Neural cell (in vitro differentiated cells): ENCODE data around the gene PLCXD3. TPM values are rescaled to one million over a fixed set of nuclear protein-coding genes. Genes with fewer than 3 reads are reported as not detected.
A peak's percentile ranks its signal among the peaks of the same experiment; 100 is the strongest.

Experiments
- H2AFZ ChIP-seq: fragments of 200-600, 300-800 bp; sonication (generic), shearing (Covaris generic); 2 replicates; pipeline ENCODE4 v1.6.0; 2014; ENCODE audit warnings: low read depth, mild to moderate bottlenecking, antibody characterized with exemption, low read length, moderate library complexity
- H3F3A ChIP-seq: fragments of 200-600 bp; shearing (Covaris generic); 2 replicates; pipeline ENCODE4 v1.6.1; 2016; ENCODE audit warnings: mild to moderate bottlenecking, moderate library complexity, mixed read lengths, antibody characterized with exemption, low read length; ENCODE audit not compliant: insufficient read depth, poor library complexity, severe bottlenecking
- H3K27ac ChIP-seq: fragments of 200-600, 300-800 bp; sonication (generic), shearing (Covaris generic); 2 replicates; pipeline ENCODE4 v1.5.1; 2014; ENCODE audit warnings: mild to moderate bottlenecking, low read length, moderate library complexity
- H3K27me3 ChIP-seq: fragments of 300-800, 200-600 bp; sonication (generic), shearing (Covaris generic); 2 replicates; pipeline ENCODE4 v1.6.0; 2014; ENCODE audit warnings: mild to moderate bottlenecking, low read depth, low read length, moderate library complexity; ENCODE audit not compliant: insufficient read depth
- H3K36me3 ChIP-seq: fragments of 300-800, 200-600 bp; sonication (generic), shearing (Covaris generic); 2 replicates; pipeline ENCODE4 v1.5.1; 2014; ENCODE audit warnings: mild to moderate bottlenecking, antibody characterized with exemption, low read length, moderate library complexity; ENCODE audit not compliant: insufficient read depth
- H3K4me2 ChIP-seq: fragments of 300-800, 200-600 bp; sonication (generic), shearing (Covaris generic); 2 replicates; pipeline ENCODE4 v1.6.0; 2014; ENCODE audit warnings: mild to moderate bottlenecking, low read length
- H3K4me3 ChIP-seq: fragments of 300-800, 200-600 bp; sonication (generic), shearing (Covaris generic); 2 replicates; pipeline ENCODE4 v1.5.1; 2014; ENCODE audit warnings: mild to moderate bottlenecking, low read length, moderate library complexity
- H3K79me2 ChIP-seq: fragments of 200-600 bp; shearing (Covaris generic); replicated peaks from 2 replicates; pipeline ENCODE4 v1.6.0; 2014; ENCODE audit warnings: mild to moderate bottlenecking, low read length, moderate library complexity; ENCODE audit not compliant: insufficient read depth
- H3K9ac ChIP-seq: fragments of 300-800, 200-600 bp; sonication (generic), shearing (Covaris generic); 2 replicates; pipeline ENCODE4 v1.6.1; 2016; ENCODE audit warnings: mild to moderate bottlenecking, low read length, mixed read lengths
- H3K9me2 ChIP-seq: fragments of 200-600 bp; shearing (Covaris generic); 2 replicates; pipeline ENCODE4 v1.6.1; 2016; ENCODE audit warnings: mild to moderate bottlenecking, low read length, mixed read lengths; ENCODE audit not compliant: insufficient read depth
- H3K9me3 ChIP-seq: fragments of 200-600, 300-800 bp; sonication (generic), shearing (Covaris generic); 2 replicates; pipeline ENCODE4 v1.6.1; 2016; ENCODE audit warnings: mild to moderate bottlenecking, mixed run types, low read length, moderate library complexity, mixed read lengths
- H4K20me1 ChIP-seq: fragments of 200-600 bp; shearing (Covaris generic); 2 replicates; pipeline ENCODE4 v1.6.1; 2016; ENCODE audit warnings: mild to moderate bottlenecking, mixed run types; ENCODE audit not compliant: insufficient read depth
- CTCF ChIP-seq: fragments of 450-650 bp; IDR thresholded peaks from 2 replicates; pipeline ENCODE4 v1.5.1; 2014; ENCODE audit warnings: antibody characterized with exemption, mild to moderate bottlenecking, moderate library complexity; ENCODE audit not compliant: poor library complexity, severe bottlenecking
- EP300 ChIP-seq: fragments of 450-650 bp; conservative IDR thresholded peaks from 2 replicates; pipeline ENCODE4 v1.6.1; 2014; ENCODE audit warnings: antibody characterized with exemption, mild to moderate bottlenecking, moderate library complexity; ENCODE audit not compliant: poor library complexity, severe bottlenecking
- EZH2 ChIP-seq: fragments of 200-600, 300-800 bp; shearing (Covaris generic), sonication (generic); IDR thresholded peaks from 2 replicates; pipeline ENCODE4 v1.6.1; 2014; ENCODE audit warnings: antibody characterized with exemption, low read length, borderline replicate concordance, mild to moderate bottlenecking; ENCODE audit not compliant: insufficient read depth, poor library complexity, severe bottlenecking
- MXI1 ChIP-seq: fragments of 450-650 bp; conservative IDR thresholded peaks from 2 replicates; pipeline ENCODE4 v1.6.1; 2014; ENCODE audit warnings: antibody characterized with exemption, mild to moderate bottlenecking; ENCODE audit not compliant: poor library complexity, severe bottlenecking
- POLR2AphosphoS5 ChIP-seq: IDR thresholded peaks from 2 replicates; pipeline ENCODE4 v1.6.1; 2012
- RAD21 ChIP-seq: fragments of 450-650 bp; conservative IDR thresholded peaks from 2 replicates; pipeline ENCODE4 v1.6.1; 2014; ENCODE audit warnings: antibody characterized with exemption, mild to moderate bottlenecking, moderate library complexity
- SMC3 ChIP-seq: fragments of 450-650 bp; conservative IDR thresholded peaks from 2 replicates; pipeline ENCODE4 v1.6.1; 2014; ENCODE audit warnings: antibody characterized with exemption, mild to moderate bottlenecking, moderate library complexity; ENCODE audit not compliant: poor library complexity
- polyA plus RNA-seq: library from polyadenylated mRNA; depleted of rRNA; stranded (reverse); fragments of >200 nt; gene quantifications from 2 replicates; pipeline ENCODE4 v1.2.3, GENCODE V29; 2014
- TF ChIP-seq, protein P1 (sequence below): IDR thresholded peaks from 2 replicates; pipeline ENCODE4 v1.6.1; 2012; ENCODE audit warnings: borderline replicate concordance

PLCXD3 gene
- polyA plus RNA-seq, 1 donor from 2014 or later = 6.6 TPM

GRCh38 chr5:41435276-41435675 lies 75.1 kb downstream of the PLCXD3 start:
- no peaks in the 10 kb centered on the region for H3K9me3 ChIP-seq
- H3F3A ChIP-seq = no peaks in the 10 kb centered on the region

DNA sequence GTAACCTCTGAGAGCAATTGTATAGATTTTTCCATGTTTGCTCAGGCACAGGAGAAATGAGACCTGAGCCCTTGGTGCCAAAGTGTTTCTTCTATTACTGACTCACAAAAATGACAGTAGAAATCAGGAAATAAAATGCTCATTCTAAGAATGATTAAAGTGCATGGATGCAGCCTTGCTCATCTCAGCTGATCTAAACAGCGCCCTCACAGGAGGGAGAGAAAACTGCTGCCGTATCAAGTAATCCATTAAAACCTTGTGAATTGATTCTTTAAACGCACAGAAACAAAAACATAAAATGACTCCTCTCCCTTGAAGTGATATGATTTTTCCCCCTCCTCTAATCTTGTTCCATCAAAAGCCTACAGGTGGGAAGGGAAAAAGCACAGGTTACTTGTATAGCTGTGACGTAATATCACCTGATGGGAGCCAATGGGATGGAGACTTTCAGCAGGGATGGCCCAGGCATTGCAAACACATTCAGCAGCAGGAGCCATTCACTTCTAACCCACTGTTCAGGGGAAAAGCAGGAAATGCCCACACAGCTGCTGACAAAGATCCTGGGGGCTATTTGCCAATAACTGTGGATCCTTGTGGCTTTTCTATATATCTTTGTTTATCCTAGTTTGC lies 76.7 kb downstream of the PLCXD3 start:
- H3K4me2 ChIP-seq = no peak overlapping the region
- H3K27me3 ChIP-seq = no peaks in the 10 kb centered on the region
- H4K20me1 ChIP-seq = no peaks in the 10 kb centered on the region
- H3K27ac ChIP-seq = no peak overlapping the region
- H2AFZ ChIP-seq = no peak overlapping the region
- H3K4me3 ChIP-seq = no peak overlapping the region
- no peaks in the 10 kb centered on the region for H3K79me2 ChIP-seq
- no peak overlapping the region for H3K9ac ChIP-seq
- no peaks in the 10 kb centered on the region for H3K9me3 ChIP-seq
- H3K36me3 ChIP-seq = no peaks in the 10 kb centered on the region
- H3F3A ChIP-seq = no peaks in the 10 kb centered on the region
- TF ChIP-seq CTCF (peak; percentile 61), EZH2 (no peak), RAD21 (no peak), SMC3 (no peak), POLR2AphosphoS5 (no peak), MXI1 (no peak)
- TF ChIP-seq, protein P1, sequence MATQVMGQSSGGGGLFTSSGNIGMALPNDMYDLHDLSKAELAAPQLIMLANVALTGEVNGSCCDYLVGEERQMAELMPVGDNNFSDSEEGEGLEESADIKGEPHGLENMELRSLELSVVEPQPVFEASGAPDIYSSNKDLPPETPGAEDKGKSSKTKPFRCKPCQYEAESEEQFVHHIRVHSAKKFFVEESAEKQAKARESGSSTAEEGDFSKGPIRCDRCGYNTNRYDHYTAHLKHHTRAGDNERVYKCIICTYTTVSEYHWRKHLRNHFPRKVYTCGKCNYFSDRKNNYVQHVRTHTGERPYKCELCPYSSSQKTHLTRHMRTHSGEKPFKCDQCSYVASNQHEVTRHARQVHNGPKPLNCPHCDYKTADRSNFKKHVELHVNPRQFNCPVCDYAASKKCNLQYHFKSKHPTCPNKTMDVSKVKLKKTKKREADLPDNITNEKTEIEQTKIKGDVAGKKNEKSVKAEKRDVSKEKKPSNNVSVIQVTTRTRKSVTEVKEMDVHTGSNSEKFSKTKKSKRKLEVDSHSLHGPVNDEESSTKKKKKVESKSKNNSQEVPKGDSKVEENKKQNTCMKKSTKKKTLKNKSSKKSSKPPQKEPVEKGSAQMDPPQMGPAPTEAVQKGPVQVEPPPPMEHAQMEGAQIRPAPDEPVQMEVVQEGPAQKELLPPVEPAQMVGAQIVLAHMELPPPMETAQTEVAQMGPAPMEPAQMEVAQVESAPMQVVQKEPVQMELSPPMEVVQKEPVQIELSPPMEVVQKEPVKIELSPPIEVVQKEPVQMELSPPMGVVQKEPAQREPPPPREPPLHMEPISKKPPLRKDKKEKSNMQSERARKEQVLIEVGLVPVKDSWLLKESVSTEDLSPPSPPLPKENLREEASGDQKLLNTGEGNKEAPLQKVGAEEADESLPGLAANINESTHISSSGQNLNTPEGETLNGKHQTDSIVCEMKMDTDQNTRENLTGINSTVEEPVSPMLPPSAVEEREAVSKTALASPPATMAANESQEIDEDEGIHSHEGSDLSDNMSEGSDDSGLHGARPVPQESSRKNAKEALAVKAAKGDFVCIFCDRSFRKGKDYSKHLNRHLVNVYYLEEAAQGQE = no peak
- H3K9me2 ChIP-seq = no peaks in the 10 kb centered on the region

More at GRCh38 chr5:41435276-41435675, 75.1 kb downstream of the PLCXD3 start:
- Histone ChIP-seq H3K27ac (no peak overlapping the region), H3K4me3 (no peak overlapping the region), H3K4me2 (no peak overlapping the region), H4K20me1 (no peaks in the 10 kb centered on the region), H3K36me3 (no peaks in the 10 kb centered on the region), H3K9ac (no peak overlapping the region), H3K9me2 (no peaks in the 10 kb centered on the region), H3K27me3 (no peaks in the 10 kb centered on the region), H3K79me2 (no peaks in the 10 kb centered on the region), H2AFZ (no peak overlapping the region)
- TF ChIP-seq EP300 (no peak), EZH2 (no peak)
